GM18951 (cell line): ENCODE results near the gene UBAC2.

ENCODE experiments used
- POLR2A ChIP-seq: IDR thresholded peaks from 4 replicates; pipeline ENCODE4 v1.6.1; 2011; ENCODE audit warnings: mild to moderate bottlenecking; ENCODE audit not compliant: insufficient read length, insufficient read depth; ENCODE audit errors: extremely low read depth
- in situ Hi-C: fragments of 300-500 bp; cut with MboI; formaldehyde crosslinking; loops from one replicate; pipeline ENCODE4 v1.12.0; 2022; ENCODE audit warnings: low sequenced_read_pairs, mixed read lengths, inconsistent platforms; ENCODE audit not compliant: unreplicated experiment

The UBAC2 gene

GRCh38 chr13:99295488-99296252, 95.0 kb downstream of the UBAC2 start:
- in situ Hi-C loops = no loop called here
- no peak for TF ChIP-seq POLR2A

- TF ChIP-seq POLR2A = no peak
- in situ Hi-C loops = no loop called here
Observed at GRCh38 chr13:99296398-99296797, 95.7 kb downstream of the UBAC2 start.

- no peak for TF ChIP-seq POLR2A
- in situ Hi-C loops = no loop called here
Observed at GRCh38 chr13:99297331-99297730, 96.7 kb downstream of the UBAC2 start.

- TF ChIP-seq POLR2A = no peak
- in situ Hi-C loops = no loop called here
Observed at GRCh38 chr13:99298056-99298455, 97.4 kb downstream of the UBAC2 start.

- in situ Hi-C loops = no loop called here
Observed at GRCh38 chr13:99299256-99299919, 98.7 kb downstream of the UBAC2 start.

GRCh38 chr13:99299920-99300341, 99.3 kb downstream of the UBAC2 start:
- in situ Hi-C loops = no loop called here
- no peak for TF ChIP-seq POLR2A

More at GRCh38 chr13:99299256-99299919, 98.7 kb downstream of the UBAC2 start:
- TF ChIP-seq POLR2A = no peak

GRCh38 chr13:99301056-99301838, 100.6 kb downstream of the UBAC2 start:
- in situ Hi-C loops = no loop called here
- no peak for TF ChIP-seq POLR2A

GRCh38 chr13:99301913-99302636, 101.4 kb downstream of the UBAC2 start:
- TF ChIP-seq POLR2A = no peak

GRCh38 chr13:99302637-99303505, 102.2 kb downstream of the UBAC2 start:
- in situ Hi-C loops = no loop called here
- TF ChIP-seq POLR2A = no peak

More at GRCh38 chr13:99301913-99302636, 101.4 kb downstream of the UBAC2 start:
- in situ Hi-C loops = no loop called here

- in situ Hi-C loops = no loop called here
- TF ChIP-seq POLR2A = no peak
Observed at GRCh38 chr13:99303863-99304521, 103.3 kb downstream of the UBAC2 start.

- in situ Hi-C loops = no loop called here
- TF ChIP-seq POLR2A = no peak
Observed at GRCh38 chr13:99304541-99304940, 103.9 kb downstream of the UBAC2 start.

GRCh38 chr13:99305158-99305557, 104.5 kb downstream of the UBAC2 start:
- in situ Hi-C loops = no loop called here

GRCh38 chr13:99305566-99305965, 104.9 kb downstream of the UBAC2 start:
- in situ Hi-C loops = no loop called here

More at GRCh38 chr13:99305158-99305557, 104.5 kb downstream of the UBAC2 start:
- no peak for TF ChIP-seq POLR2A

More at GRCh38 chr13:99305566-99305965, 104.9 kb downstream of the UBAC2 start:
- no peak for TF ChIP-seq POLR2A
